DND-41 (cell line): ENCODE measurements around the gene TTLL11.

Experiments used
- ATAC-seq: fragments of 200-7000 bp; cut with Tn5 transposase; 3 replicates; pipeline ENCODE4 v1.9.1; 2021; ENCODE audit warnings: low read depth; ENCODE audit not compliant: insufficient read depth
- DNase-seq: peaks from one replicate; pipeline ENCODE4 v3.0.0-alpha.2; 2020
- H2AFZ ChIP-seq: 2 replicates; pipeline ENCODE4 v1.6.0; 2012; ENCODE audit warnings: low read depth, low read length
- H3K27ac ChIP-seq: 2 replicates; pipeline ENCODE4 v1.5.1; 2012; ENCODE audit warnings: low read length, inconsistent platforms
- H3K27me3 ChIP-seq: fragments of 200-600 bp; sonication (generic); 2 replicates; pipeline ENCODE4 v1.6.0; 2012; ENCODE audit warnings: low read length, mild to moderate bottlenecking, inconsistent platforms; ENCODE audit not compliant: insufficient read depth, poor library complexity
- H3K36me3 ChIP-seq: 2 replicates; pipeline ENCODE4 v1.5.1; 2012; ENCODE audit warnings: low read length, inconsistent platforms; ENCODE audit not compliant: insufficient read depth
- H3K4me1 ChIP-seq: 2 replicates; pipeline ENCODE4 v1.5.1; 2012; ENCODE audit warnings: mild to moderate bottlenecking, low read length; ENCODE audit not compliant: insufficient read depth
- H3K4me2 ChIP-seq: 2 replicates; pipeline ENCODE4 v1.6.0; 2012; ENCODE audit warnings: mild to moderate bottlenecking, moderate library complexity, low read length, inconsistent platforms; ENCODE audit not compliant: insufficient read depth
- H3K4me3 ChIP-seq, 2 experiments: fragments of 200-600 bp in 1 of 2; shearing (Covaris generic) in 1 of 2; 2 replicates each; pipeline ENCODE4 v1.5.1; 2012 to 2016; ENCODE audit warnings: inconsistent platforms in 2 of 2, low read length in 2 of 2, mild to moderate bottlenecking in 2 of 2, low read depth in 1 of 2, moderate library complexity in 1 of 2
- H3K79me2 ChIP-seq: 2 replicates; pipeline ENCODE4 v1.6.0; 2012; ENCODE audit warnings: low read length, inconsistent platforms; ENCODE audit not compliant: insufficient read depth
- H3K9ac ChIP-seq: 2 replicates; pipeline ENCODE4 v1.6.0; 2012; ENCODE audit warnings: low read depth, mild to moderate bottlenecking, inconsistent platforms, low read length, moderate library complexity
- H3K9me3 ChIP-seq: 2 replicates; pipeline ENCODE4 v1.5.1; 2012; ENCODE audit warnings: low read length, moderate library complexity, mild to moderate bottlenecking, inconsistent platforms; ENCODE audit not compliant: insufficient read depth, severe bottlenecking
- H4K20me1 ChIP-seq: 2 replicates; pipeline ENCODE4 v1.6.0; 2012; ENCODE audit warnings: low read length; ENCODE audit not compliant: insufficient read depth
- CTCF ChIP-seq: IDR thresholded peaks from 2 replicates; pipeline ENCODE4 v1.5.1; 2012; ENCODE audit warnings: borderline replicate concordance, low read length, moderate library complexity, mild to moderate bottlenecking; ENCODE audit not compliant: poor library complexity, severe bottlenecking; ENCODE audit errors: extremely low read depth
- EZH2 ChIP-seq: IDR thresholded peaks from 3 replicates; pipeline ENCODE4 v1.6.1; 2012; ENCODE audit warnings: borderline replicate concordance, low read depth, mild to moderate bottlenecking, moderate library complexity, low read length, inconsistent platforms; ENCODE audit not compliant: severe bottlenecking

TTLL11 gene

GRCh38 chr9:121851641-121852091 lies 241.4 kb downstream of the TTLL11 start:
- no peak overlapping the region for H3K4me2 ChIP-seq
- H3K27me3 ChIP-seq = no peaks in the 10 kb centered on the region
- DNase-seq = no peak
- H3K9ac ChIP-seq = no peak overlapping the region
- no peaks in the 10 kb centered on the region for H3K79me2 ChIP-seq
- H4K20me1 ChIP-seq = no peaks in the 10 kb centered on the region
- no peak overlapping the region for H2AFZ ChIP-seq
- no peak overlapping the region for H3K27ac ChIP-seq
- no peak for TF ChIP-seq EZH2
- no peak for TF ChIP-seq CTCF
- H3K4me1 ChIP-seq = no peaks in the 10 kb centered on the region
- ATAC-seq = no peak
- H3K4me3 ChIP-seq = no peak overlapping the region
- no peaks in the 10 kb centered on the region for H3K9me3 ChIP-seq
- no peaks in the 10 kb centered on the region for H3K36me3 ChIP-seq

GRCh38 chr9:121850366-121850765 lies 242.7 kb downstream of the TTLL11 start:
- H3K4me1 ChIP-seq = no peaks in the 10 kb centered on the region

GRCh38 chr9:121849554-121849953 lies 243.6 kb downstream of the TTLL11 start:
- H3K36me3 ChIP-seq = no peaks in the 10 kb centered on the region
- ATAC-seq = no peak
- no peak overlapping the region for H2AFZ ChIP-seq
- H3K9me3 ChIP-seq = no peaks in the 10 kb centered on the region
- H3K9ac ChIP-seq = no peak overlapping the region
- TF ChIP-seq CTCF (no peak), EZH2 (no peak)
- no peak overlapping the region for H3K27ac ChIP-seq
- no peak overlapping the region for H3K4me3 ChIP-seq
- no peaks in the 10 kb centered on the region for H3K79me2 ChIP-seq
- DNase-seq = no peak
- no peak overlapping the region for H3K4me2 ChIP-seq
- H3K27me3 ChIP-seq = no peaks in the 10 kb centered on the region
- no peaks in the 10 kb centered on the region for H4K20me1 ChIP-seq
- H3K4me1 ChIP-seq = no peaks in the 10 kb centered on the region

More at GRCh38 chr9:121850366-121850765, 242.7 kb downstream of the TTLL11 start:
- DNase-seq (no peak), ATAC-seq (no peak)
- Histone ChIP-seq H4K20me1 (no peaks in the 10 kb centered on the region), H2AFZ (no peak overlapping the region), H3K9me3 (no peaks in the 10 kb centered on the region), H3K27me3 (no peaks in the 10 kb centered on the region), H3K79me2 (no peaks in the 10 kb centered on the region), H3K27ac (no peak overlapping the region), H3K36me3 (no peaks in the 10 kb centered on the region), H3K4me2 (no peak overlapping the region), H3K4me3 (no peak overlapping the region), H3K9ac (no peak overlapping the region)
- no peak for TF ChIP-seq CTCF
- TF ChIP-seq EZH2 = no peak

- H3K9me3 ChIP-seq = no peaks in the 10 kb centered on the region
- H3K36me3 ChIP-seq = no peaks in the 10 kb centered on the region
- no peak overlapping the region for H3K4me2 ChIP-seq
- no peak overlapping the region for H3K9ac ChIP-seq
- H3K27ac ChIP-seq = no peak overlapping the region
- no peak for ATAC-seq
- no peaks in the 10 kb centered on the region for H3K27me3 ChIP-seq
- H3K79me2 ChIP-seq = no peaks in the 10 kb centered on the region
- no peak overlapping the region for H2AFZ ChIP-seq
- H3K4me1 ChIP-seq = no peaks in the 10 kb centered on the region
- no peak overlapping the region for H3K4me3 ChIP-seq
- H4K20me1 ChIP-seq = no peaks in the 10 kb centered on the region
- no peak for TF ChIP-seq EZH2
- no peak for TF ChIP-seq CTCF
- no peak for DNase-seq
These were observed 248.5 kb downstream of the TTLL11 start for GRCh38 chr9:121844562-121844961.
